DND-41 (cell line): ENCODE data around the gene PPP1R16B.

Experiments used
- EZH2 ChIP-seq: IDR thresholded peaks from 3 replicates; pipeline ENCODE4 v1.6.1; 2012; ENCODE audit warnings: borderline replicate concordance, low read depth, mild to moderate bottlenecking, moderate library complexity, low read length, inconsistent platforms; ENCODE audit not compliant: severe bottlenecking
- TF ChIP-seq, protein P1 (sequence below): IDR thresholded peaks from 2 replicates; pipeline ENCODE4 v1.5.1; 2012; ENCODE audit warnings: borderline replicate concordance, low read length, moderate library complexity, mild to moderate bottlenecking; ENCODE audit not compliant: poor library complexity, severe bottlenecking; ENCODE audit errors: extremely low read depth

DNA sequence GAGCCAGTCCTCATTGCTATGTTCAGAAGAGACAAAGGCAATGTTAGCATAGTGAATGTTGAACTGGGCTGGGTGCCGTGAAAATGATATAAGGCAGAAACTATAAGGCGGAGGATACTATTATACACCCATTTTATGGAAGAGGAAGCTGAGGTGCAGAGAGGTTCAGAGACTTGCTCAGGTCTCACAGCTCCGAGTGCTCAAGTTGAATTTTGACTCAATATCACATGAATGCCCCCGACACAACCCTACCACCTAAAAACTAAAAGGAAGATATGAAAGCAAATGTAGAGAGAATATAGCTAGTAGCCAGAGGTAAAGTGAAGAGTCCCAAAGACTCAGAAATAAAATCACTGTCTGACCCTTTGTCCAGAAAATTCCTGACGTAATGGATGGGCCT lies 56.7 kb downstream of the PPP1R16B start:
- TF ChIP-seq, protein P1, sequence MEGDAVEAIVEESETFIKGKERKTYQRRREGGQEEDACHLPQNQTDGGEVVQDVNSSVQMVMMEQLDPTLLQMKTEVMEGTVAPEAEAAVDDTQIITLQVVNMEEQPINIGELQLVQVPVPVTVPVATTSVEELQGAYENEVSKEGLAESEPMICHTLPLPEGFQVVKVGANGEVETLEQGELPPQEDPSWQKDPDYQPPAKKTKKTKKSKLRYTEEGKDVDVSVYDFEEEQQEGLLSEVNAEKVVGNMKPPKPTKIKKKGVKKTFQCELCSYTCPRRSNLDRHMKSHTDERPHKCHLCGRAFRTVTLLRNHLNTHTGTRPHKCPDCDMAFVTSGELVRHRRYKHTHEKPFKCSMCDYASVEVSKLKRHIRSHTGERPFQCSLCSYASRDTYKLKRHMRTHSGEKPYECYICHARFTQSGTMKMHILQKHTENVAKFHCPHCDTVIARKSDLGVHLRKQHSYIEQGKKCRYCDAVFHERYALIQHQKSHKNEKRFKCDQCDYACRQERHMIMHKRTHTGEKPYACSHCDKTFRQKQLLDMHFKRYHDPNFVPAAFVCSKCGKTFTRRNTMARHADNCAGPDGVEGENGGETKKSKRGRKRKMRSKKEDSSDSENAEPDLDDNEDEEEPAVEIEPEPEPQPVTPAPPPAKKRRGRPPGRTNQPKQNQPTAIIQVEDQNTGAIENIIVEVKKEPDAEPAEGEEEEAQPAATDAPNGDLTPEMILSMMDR = no peak
- TF ChIP-seq EZH2 = no peak
